Brain microvascular endothelial cell (primary cell): ENCODE measurements around the gene DERL2.

Experiments used
- DNase-seq: peaks from one replicate; pipeline ENCODE4 v3.0.0-alpha.2; 2020
- H3K27ac ChIP-seq: fragments of 250-450 bp; sonication (Bioruptor Pico); 2 replicates; pipeline ENCODE4 v1.5.1; 2020; ENCODE audit warnings: mild to moderate bottlenecking, moderate library complexity
- H3K27me3 ChIP-seq: fragments of 250-450 bp; sonication (Bioruptor Pico); replicated peaks from 2 replicates; pipeline ENCODE4 v1.5.1; 2020; ENCODE audit warnings: mild to moderate bottlenecking
- H3K36me3 ChIP-seq: fragments of 250-450 bp; sonication (Bioruptor Pico); replicated peaks from 2 replicates; pipeline ENCODE4 v1.5.1; 2020; ENCODE audit warnings: mild to moderate bottlenecking
- H3K4me3 ChIP-seq: 2 replicates; pipeline ENCODE4 v1.5.1; 2011; ENCODE audit warnings: low read depth, mild to moderate bottlenecking, control low read depth, low read length, moderate library complexity
- in situ Hi-C: cut with HindIII; loops from 2 replicates; pipeline ENCODE4 v1.10.0; 2017; ENCODE audit warnings: low sequenced_read_pairs, low pct_ligation_motif_present
- TF ChIP-seq, protein P1 (sequence below): IDR thresholded peaks from 2 replicates; pipeline ENCODE4 v1.5.1; 2011; ENCODE audit warnings: low read depth, mild to moderate bottlenecking, moderate library complexity, low read length, control low read depth, inconsistent platforms; ENCODE audit errors: missing control alignments

The DERL2 gene

DNA sequence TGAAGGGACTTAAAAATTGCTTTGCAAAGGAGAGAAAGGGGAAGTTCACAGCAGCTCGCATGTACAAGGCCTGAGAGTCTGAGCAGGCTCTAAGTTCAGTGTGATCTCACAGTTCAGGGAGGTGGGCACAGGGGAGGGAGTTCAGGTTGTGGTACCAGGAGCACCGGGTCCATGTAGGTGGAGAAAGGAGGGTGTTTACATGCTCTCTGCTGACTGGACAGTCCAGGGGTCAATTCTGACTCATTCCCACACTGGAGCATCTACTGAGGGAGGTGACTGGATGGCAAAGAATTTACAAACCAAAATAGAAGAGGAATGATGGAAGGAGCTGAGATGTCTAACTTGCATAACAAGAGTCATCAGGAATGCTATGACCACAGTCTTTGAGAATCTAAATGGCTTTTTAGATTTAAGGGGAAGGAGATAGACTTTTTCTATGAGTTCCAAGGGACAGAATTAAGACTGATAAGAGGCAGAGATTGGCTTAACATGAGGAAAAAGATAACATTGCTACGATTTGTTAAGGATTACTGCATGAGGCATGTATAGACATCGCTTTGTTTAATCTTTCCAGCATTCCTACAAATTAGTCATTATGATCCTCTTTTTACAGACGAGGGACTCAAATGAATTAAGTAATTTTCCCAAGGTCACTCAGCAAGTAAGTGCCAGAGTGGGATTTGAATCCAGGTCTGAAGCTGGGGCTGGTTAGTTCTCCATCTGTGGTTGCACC lies 30.2 kb upstream of the DERL2 start:
- in situ Hi-C loops = no loop called here
- TF ChIP-seq, protein P1, sequence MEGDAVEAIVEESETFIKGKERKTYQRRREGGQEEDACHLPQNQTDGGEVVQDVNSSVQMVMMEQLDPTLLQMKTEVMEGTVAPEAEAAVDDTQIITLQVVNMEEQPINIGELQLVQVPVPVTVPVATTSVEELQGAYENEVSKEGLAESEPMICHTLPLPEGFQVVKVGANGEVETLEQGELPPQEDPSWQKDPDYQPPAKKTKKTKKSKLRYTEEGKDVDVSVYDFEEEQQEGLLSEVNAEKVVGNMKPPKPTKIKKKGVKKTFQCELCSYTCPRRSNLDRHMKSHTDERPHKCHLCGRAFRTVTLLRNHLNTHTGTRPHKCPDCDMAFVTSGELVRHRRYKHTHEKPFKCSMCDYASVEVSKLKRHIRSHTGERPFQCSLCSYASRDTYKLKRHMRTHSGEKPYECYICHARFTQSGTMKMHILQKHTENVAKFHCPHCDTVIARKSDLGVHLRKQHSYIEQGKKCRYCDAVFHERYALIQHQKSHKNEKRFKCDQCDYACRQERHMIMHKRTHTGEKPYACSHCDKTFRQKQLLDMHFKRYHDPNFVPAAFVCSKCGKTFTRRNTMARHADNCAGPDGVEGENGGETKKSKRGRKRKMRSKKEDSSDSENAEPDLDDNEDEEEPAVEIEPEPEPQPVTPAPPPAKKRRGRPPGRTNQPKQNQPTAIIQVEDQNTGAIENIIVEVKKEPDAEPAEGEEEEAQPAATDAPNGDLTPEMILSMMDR = no peak
- Histone ChIP-seq H3K4me3 (no peak overlapping the region), H3K27ac (peak overlapping the region; percentile 71), H3K27me3 (no peaks in the 10 kb centered on the region), H3K36me3 (no peaks in the 10 kb centered on the region)
- peak; percentile 96 for DNase-seq

DNA sequence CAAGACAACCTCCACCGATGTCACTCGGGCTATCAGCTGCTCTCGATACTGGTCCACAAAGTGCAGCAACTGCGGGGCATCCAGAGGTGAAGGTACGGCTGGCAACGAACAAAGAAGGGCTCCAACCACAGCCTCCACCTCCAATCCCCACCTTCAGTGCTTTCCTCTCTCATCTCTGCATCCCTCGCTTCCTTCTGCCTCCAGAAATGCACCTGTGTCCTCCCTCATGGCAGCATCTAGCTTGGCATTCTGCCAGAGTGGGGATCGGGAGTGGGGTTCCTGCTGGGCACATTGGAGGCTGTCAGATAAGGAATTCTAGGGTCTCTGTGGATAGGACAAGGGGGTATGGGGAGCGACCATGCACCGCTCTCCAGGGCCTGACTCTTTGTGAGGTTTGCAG lies 29.0 kb upstream of the DERL2 start:
- Histone ChIP-seq H3K36me3 (no peaks in the 10 kb centered on the region), H3K27ac (no peak overlapping the region), H3K27me3 (no peaks in the 10 kb centered on the region), H3K4me3 (no peak overlapping the region)
- in situ Hi-C loops = no loop called here
- TF ChIP-seq, protein P1 = no peak
- no peak for DNase-seq

DNA sequence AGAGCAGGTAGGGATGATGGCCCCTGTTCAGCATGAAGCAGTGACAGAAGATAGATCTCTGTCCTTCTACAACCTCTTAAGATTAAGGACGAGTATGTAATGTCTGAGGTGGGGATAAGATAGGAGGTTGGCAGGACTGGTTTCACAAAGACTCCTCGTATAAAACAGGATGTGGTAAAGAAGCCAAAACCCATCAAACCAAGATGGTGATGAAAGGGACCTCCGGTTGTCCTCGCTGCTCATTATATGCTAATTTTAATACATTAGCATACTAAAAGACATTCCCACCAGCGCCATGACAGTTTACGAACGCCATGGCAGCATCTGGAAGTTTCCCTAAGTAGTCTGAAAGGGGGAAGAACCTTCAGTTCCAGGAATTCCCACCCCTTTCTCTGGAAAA lies 27.6 kb upstream of the DERL2 start:
- Histone ChIP-seq H3K27ac (no peak overlapping the region), H3K27me3 (no peaks in the 10 kb centered on the region), H3K4me3 (no peak overlapping the region), H3K36me3 (no peaks in the 10 kb centered on the region)
- TF ChIP-seq, protein P1 = no peak
- in situ Hi-C loops = no loop called here
- DNase-seq = no peak

DNA sequence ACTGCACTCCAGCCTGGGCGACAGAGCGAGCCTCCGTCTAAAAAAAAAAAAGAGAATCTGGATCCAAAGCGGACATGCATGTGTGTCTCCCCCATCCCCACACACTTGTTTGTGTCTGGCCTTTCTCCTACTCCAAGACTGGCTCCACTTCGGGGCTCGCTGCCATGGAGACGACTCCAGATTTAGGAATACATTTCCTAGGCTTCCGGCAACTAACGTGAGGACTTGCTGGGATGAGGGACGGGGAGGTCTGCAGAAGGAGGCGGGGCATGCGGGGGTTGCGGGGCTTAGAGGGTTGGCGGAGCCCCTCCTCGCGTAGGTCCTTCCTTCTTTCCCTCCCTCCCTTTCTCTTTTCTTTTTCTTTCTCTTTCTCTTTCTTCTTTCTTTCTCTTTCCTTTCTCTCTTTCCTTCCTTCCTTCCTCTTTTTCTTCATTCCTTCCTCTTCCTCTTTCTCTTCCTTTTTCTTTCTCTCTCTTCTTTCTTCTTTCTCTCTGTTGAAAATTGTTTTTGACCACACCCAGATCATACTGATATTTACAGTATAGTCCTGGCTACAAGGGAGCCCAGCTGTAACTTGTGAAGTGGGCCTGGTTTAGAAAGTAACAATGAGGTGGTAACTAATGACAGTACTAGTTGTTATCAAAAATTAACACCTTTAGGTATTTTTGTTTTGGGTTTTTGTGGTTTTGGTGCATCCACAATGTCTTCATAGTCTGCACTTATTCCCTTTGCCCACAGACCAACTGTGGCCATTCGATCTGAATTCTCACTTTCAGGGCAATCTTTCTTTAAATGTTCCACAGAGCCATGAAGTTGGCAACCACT lies 25.6 kb upstream of the DERL2 start:
- Histone ChIP-seq H3K27ac (no peak overlapping the region), H3K36me3 (no peaks in the 10 kb centered on the region), H3K4me3 (no peak overlapping the region), H3K27me3 (no peaks in the 10 kb centered on the region)
- in situ Hi-C loops = no loop called here
- TF ChIP-seq, protein P1 = no peak
- no peak for DNase-seq

DNA sequence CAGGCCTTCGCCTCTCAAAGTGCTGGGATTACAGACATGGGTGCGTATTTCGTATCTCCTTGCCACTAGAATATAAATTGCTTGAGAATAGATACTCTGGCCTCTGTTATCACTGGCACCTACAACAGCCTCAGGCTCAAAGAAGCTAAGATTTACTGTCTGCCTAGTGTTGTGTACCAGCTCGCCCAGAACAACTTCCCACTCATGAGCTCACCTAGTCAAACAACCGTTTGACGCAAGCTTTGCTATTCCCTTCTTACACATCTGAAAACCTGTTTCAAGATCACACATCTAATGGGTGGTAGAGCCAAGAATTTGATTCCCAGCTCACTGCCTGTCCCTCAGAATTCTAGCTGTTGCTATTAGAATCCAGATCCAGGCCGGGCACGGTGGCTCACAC lies 24.8 kb upstream of the DERL2 start:
- no peak for DNase-seq
- H3K36me3 ChIP-seq = no peaks in the 10 kb centered on the region
- H3K27me3 ChIP-seq = no peaks in the 10 kb centered on the region
- TF ChIP-seq, protein P1 = no peak
- no peak overlapping the region for H3K27ac ChIP-seq
- in situ Hi-C loops = no loop called here
- no peak overlapping the region for H3K4me3 ChIP-seq

DNA sequence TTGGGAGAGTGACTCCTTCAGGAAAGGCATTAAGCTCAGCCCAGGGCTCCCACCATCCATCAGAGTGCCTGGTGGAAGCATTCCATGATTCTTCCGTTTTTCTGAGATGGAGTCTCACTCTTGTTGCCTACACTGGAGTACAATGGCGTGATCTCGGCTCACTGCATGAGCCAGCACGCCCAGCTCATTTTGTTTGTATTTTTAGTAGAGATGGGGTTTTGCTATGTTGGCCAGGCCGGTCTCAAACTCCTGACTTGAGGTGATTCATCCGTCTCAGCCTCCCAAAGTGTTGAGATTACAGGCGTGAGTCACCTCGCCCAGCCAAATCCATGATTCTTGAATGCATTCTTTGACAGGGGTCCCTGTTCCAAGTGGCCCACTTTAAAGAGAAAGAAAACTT lies 23.5 kb upstream of the DERL2 start:
- Histone ChIP-seq H3K27me3 (no peaks in the 10 kb centered on the region), H3K4me3 (no peak overlapping the region), H3K27ac (peak overlapping the region; percentile 87), H3K36me3 (no peaks in the 10 kb centered on the region)
- in situ Hi-C loops = no loop called here
- peak; percentile 86 for DNase-seq
- TF ChIP-seq, protein P1 = no peak
